Iris pigment epithelial cell (primary cell): ENCODE data around the gene PM20D2.
A peak's percentile ranks its signal among the peaks of the same experiment; 100 is the strongest.

Experiments used
- DNase-seq: peaks from one replicate; pipeline ENCODE4 v3.0.0-alpha.2; 2011; ENCODE audit warnings: low read depth

Gene PM20D2

GRCh38 chr6:89145091-89145955 is 532 bp upstream of the PM20D2 start:
- DNase-seq, result peak; percentile 42

- peak; percentile 61 for DNase-seq
These were observed 1.2 kb downstream of the PM20D2 start for GRCh38 chr6:89146718-89147700.

- no peak for DNase-seq
These were observed 2.3 kb downstream of the PM20D2 start for GRCh38 chr6:89148016-89148750.

GRCh38 chr6:89154131-89154530 is 8.3 kb downstream of the PM20D2 start:
- DNase-seq, result peak; percentile 28

GRCh38 chr6:89160331-89161092 is 14.7 kb downstream of the PM20D2 start:
- no peak for DNase-seq

GRCh38 chr6:89161326-89162046 is 15.6 kb downstream of the PM20D2 start:
- DNase-seq, result no peak

GRCh38 chr6:89162047-89162371 is 16.2 kb downstream of the PM20D2 start:
- no peak for DNase-seq

- DNase-seq, result no peak
These were observed 26.3 kb downstream of the PM20D2 start for GRCh38 chr6:89172131-89172530.

GRCh38 chr6:89173634-89174033 is 27.8 kb downstream of the PM20D2 start:
- no peak for DNase-seq

GRCh38 chr6:89180112-89180511 is 34.3 kb downstream of the PM20D2 start:
- DNase-seq, result no peak

- no peak for DNase-seq
These were observed 35.1 kb downstream of the PM20D2 start for GRCh38 chr6:89180971-89181370.

- DNase-seq, result no peak
These were observed 37.4 kb downstream of the PM20D2 start for GRCh38 chr6:89183294-89183693.

GRCh38 chr6:89184344-89184743 is 38.5 kb downstream of the PM20D2 start:
- no peak for DNase-seq

- DNase-seq, result no peak
These were observed 40.9 kb downstream of the PM20D2 start for GRCh38 chr6:89186762-89187161.

- no peak for DNase-seq
These were observed 41.6 kb downstream of the PM20D2 start for GRCh38 chr6:89187504-89187903.

GRCh38 chr6:89190741-89191140 is 44.9 kb downstream of the PM20D2 start:
- DNase-seq, result no peak

GRCh38 chr6:89194559-89194958 is 48.7 kb downstream of the PM20D2 start:
- DNase-seq, result no peak

GRCh38 chr6:89197141-89197540 is 51.3 kb downstream of the PM20D2 start:
- no peak for DNase-seq

- DNase-seq, result no peak
These were observed 52.4 kb downstream of the PM20D2 start for GRCh38 chr6:89198235-89198634.

GRCh38 chr6:89199579-89199978 is 53.7 kb downstream of the PM20D2 start:
- no peak for DNase-seq

- no peak for DNase-seq
These were observed 54.9 kb downstream of the PM20D2 start for GRCh38 chr6:89200706-89201215.
